HepG2 (cell line): Measurements from ENCODE around the gene POLG2. TPM values are rescaled to one million over a fixed set of nuclear protein-coding genes. Genes with fewer than 3 reads are reported as not detected.

Experiments
- ATM ChIP-seq: fragments of 450-650 bp; IDR thresholded peaks from 2 replicates; pipeline ENCODE4 v1.7.1; 2017; ENCODE audit warnings: mild to moderate bottlenecking, borderline replicate concordance
- HOXA5 ChIP-seq: sonication (generic); formaldehyde crosslinking; IDR thresholded peaks from 2 replicates; pipeline ENCODE4 v1.4.0; 2020; ENCODE audit warnings: missing genetic modification reagents
- NCOA2 ChIP-seq: sonication (generic); formaldehyde crosslinking; IDR thresholded peaks from 2 replicates; pipeline ENCODE4 v1.8.0; 2022; ENCODE audit warnings: inconsistent platforms
- SP2 ChIP-seq: sonication (generic); formaldehyde crosslinking; IDR thresholded peaks from 2 replicates; pipeline ENCODE4 v1.5.1; 2020; ENCODE audit warnings: mild to moderate bottlenecking, missing genetic modification reagents
- SSRP1 ChIP-seq: IDR thresholded peaks from 2 replicates; pipeline ENCODE4 v1.6.1; 2016; ENCODE audit warnings: control low read depth
- TGIF2 ChIP-seq: IDR thresholded peaks from 2 replicates; pipeline ENCODE4 v1.6.1; 2016; ENCODE audit warnings: control low read depth, missing compliant biosample characterization
- ZFP90 ChIP-seq: sonication (generic); formaldehyde crosslinking; IDR thresholded peaks from 2 replicates; pipeline ENCODE4 v1.8.0; 2022; ENCODE audit warnings: missing genetic modification reagents, mild to moderate bottlenecking, inconsistent platforms, borderline replicate concordance
- ZNF253 ChIP-seq: sonication (generic); formaldehyde crosslinking; IDR thresholded peaks from 2 replicates; pipeline ENCODE4 v1.8.0; 2022; ENCODE audit warnings: mild to moderate bottlenecking, missing genetic modification reagents, borderline replicate concordance
- ZNF292 ChIP-seq: sonication (generic); formaldehyde crosslinking; IDR thresholded peaks from 2 replicates; pipeline ENCODE4 v1.8.1; 2022; ENCODE audit warnings: mild to moderate bottlenecking, low read depth, missing genetic modification reagents, borderline replicate concordance
- ZNF431 ChIP-seq: sonication (generic); formaldehyde crosslinking; IDR thresholded peaks from 2 replicates; pipeline ENCODE4 v1.9.0; 2022; ENCODE audit warnings: missing genetic modification reagents, low read depth, mild to moderate bottlenecking, borderline replicate concordance
- ZNF441 ChIP-seq: sonication (generic); formaldehyde crosslinking; IDR thresholded peaks from 2 replicates; pipeline ENCODE4 v1.7.0; 2021; ENCODE audit warnings: missing genetic modification reagents, borderline replicate concordance
- ZNF460 ChIP-seq: sonication (generic); formaldehyde crosslinking; IDR thresholded peaks from 2 replicates; pipeline ENCODE4 v1.5.1; 2020; ENCODE audit warnings: missing genetic modification reagents, mild to moderate bottlenecking, borderline replicate concordance
- ZNF552 ChIP-seq: sonication (generic); formaldehyde crosslinking; IDR thresholded peaks from 2 replicates; pipeline ENCODE4 v1.9.0; 2022; ENCODE audit warnings: missing genetic modification reagents, mild to moderate bottlenecking, borderline replicate concordance
- ZNF569 ChIP-seq: sonication (generic); formaldehyde crosslinking; IDR thresholded peaks from 2 replicates; pipeline ENCODE4 v1.5.0; 2020; ENCODE audit warnings: mild to moderate bottlenecking, missing genetic modification reagents, moderate library complexity, borderline replicate concordance
- ZNF672 ChIP-seq: sonication (generic); formaldehyde crosslinking; IDR thresholded peaks from 2 replicates; pipeline ENCODE4 v1.8.1; 2022; ENCODE audit warnings: missing genetic modification reagents
- ZNF747 ChIP-seq: sonication (generic); formaldehyde crosslinking; IDR thresholded peaks from 2 replicates; pipeline ENCODE4 v1.8.1; 2023; ENCODE audit warnings: missing genetic modification reagents, mild to moderate bottlenecking, borderline replicate concordance
- polyA plus RNA-seq, 8 experiments: library from polyadenylated mRNA; depleted of rRNA in 3 of 8; stranded (reverse) in 7 of 8; unstranded in 1 of 8; fragments of >200 nt; fragmentation: Illumina TruSeq in 4 of 8; extraction: Trizol in 4 of 8; gene quantifications; 2 replicates each; pipeline versions ENCODE4 v1.2.1 to v1.2.3, GENCODE V29; 2011 to 2016; ENCODE audit warnings: low read depth in 4 of 8, missing spikeins in 1 of 8, mixed read lengths in 1 of 8; ENCODE audit not compliant: insufficient read depth in 1 of 8
- total RNA-seq, 5 experiments: library from RNA; depleted of rRNA; stranded (reverse); fragments of >200 nt; fragmentation: Illumina TruSeq; extraction: Trizol; gene quantifications; 2 replicates each; pipeline ENCODE4 v1.2.3, GENCODE V29; 2016; ENCODE audit warnings: low read depth in 1 of 5
- TF ChIP-seq, protein P1 (sequence below): sonication (generic); formaldehyde crosslinking; IDR thresholded peaks from 2 replicates; pipeline ENCODE4 v1.5.0; 2020; ENCODE audit warnings: missing genetic modification reagents
- TF ChIP-seq, protein P2 (sequence below): sonication (generic); formaldehyde crosslinking; IDR thresholded peaks from 2 replicates; pipeline ENCODE4 v1.4.0; 2020; ENCODE audit warnings: missing genetic modification reagents
- TF ChIP-seq, protein P3 (sequence below): sonication (generic); formaldehyde crosslinking; IDR thresholded peaks from 2 replicates; pipeline ENCODE4 v1.5.0; 2020; ENCODE audit warnings: missing genetic modification reagents
- TF ChIP-seq, protein P4 (sequence below): sonication (generic); formaldehyde crosslinking; conservative IDR thresholded peaks from 2 replicates; pipeline ENCODE4 v1.8.0; 2022; ENCODE audit warnings: missing genetic modification reagents
- TF ChIP-seq, protein P5 (sequence below): sonication (generic); formaldehyde crosslinking; IDR thresholded peaks from 2 replicates; pipeline ENCODE4 v1.5.1; 2020; ENCODE audit warnings: missing genetic modification reagents, mild to moderate bottlenecking, borderline replicate concordance

The POLG2 gene
- total and polyA plus RNA-seq, 2 of the 13 experiments (the other 11 are each of a cell fraction or from before 2014, with no cell fraction given), result 21.1 to 25.5 TPM

DNA sequence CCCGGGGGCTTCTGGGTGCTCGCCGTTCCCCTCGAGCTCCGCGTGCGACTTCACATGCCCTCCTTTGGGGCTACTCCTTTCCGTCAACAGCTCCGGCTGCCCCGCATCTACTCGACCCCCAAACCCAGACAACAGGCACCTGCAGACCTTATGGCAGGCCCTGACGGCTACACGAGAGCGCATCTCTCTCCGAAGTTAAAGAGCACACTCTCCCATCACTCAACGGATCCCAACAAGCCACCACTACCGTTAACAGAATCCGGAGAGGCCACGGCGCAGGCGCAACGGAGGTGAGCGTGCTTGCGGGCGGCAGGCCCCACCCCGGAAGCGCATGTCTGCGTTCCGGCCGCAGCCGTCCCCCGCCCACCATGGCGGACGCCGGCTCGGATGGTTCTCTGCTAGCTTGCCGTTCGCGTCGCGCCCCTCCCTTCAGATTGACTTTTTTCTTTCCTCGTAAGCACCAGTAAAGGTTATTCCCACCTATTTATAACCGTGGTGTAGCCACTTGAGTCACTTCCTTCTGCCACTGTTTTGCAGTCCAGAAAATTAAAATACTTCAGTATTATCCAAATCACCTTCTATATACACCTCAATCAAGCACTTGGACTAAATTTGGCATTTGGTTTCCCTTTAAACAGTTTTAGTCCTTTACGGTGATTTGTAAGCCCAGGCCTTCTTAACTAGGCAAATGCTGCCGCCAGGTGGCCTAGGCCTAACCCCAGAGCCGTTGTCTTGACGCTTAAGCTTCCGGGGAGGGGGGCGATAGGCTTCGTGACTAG, at the start of gene POLG2 (continued):
- TF ChIP-seq, protein P1, sequence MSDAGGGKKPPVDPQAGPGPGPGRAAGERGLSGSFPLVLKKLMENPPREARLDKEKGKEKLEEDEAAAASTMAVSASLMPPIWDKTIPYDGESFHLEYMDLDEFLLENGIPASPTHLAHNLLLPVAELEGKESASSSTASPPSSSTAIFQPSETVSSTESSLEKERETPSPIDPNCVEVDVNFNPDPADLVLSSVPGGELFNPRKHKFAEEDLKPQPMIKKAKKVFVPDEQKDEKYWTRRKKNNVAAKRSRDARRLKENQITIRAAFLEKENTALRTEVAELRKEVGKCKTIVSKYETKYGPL (CRISPR knock-in tag), result peak; percentile 10
- TF ChIP-seq SSRP1 (peak; percentile 99), NCOA2 (CRISPR knock-in tag) (peak; percentile 25; the same call in 1 of the 2 replicates), ZNF569 (CRISPR knock-in tag) (no peak; the same call in 1 of the 2 replicates), ZNF292 (peak; percentile 72; the same call in 1 of the 2 replicates), ZNF441 (CRISPR knock-in tag) (peak; percentile 91), SP2 (peak; percentile 70), ATM (no peak), ZNF460 (CRISPR knock-in tag) (no peak), ZFP90 (CRISPR knock-in tag) (peak; percentile 84; the same call in 1 of the 2 replicates), ZNF747 (CRISPR knock-in tag) (peak; percentile 77), ZNF253 (CRISPR knock-in tag) (peak; percentile 89), HOXA5 (CRISPR knock-in tag) (peak; percentile 84), TGIF2 (CRISPR knock-in tag) (peak; percentile 71; the same call in 1 of the 2 replicates), ZNF552 (CRISPR knock-in tag) (no peak; the same call in none of the 2 replicates), ZNF431 (peak; percentile 81; the same call in 1 of the 2 replicates), ZNF672 (CRISPR knock-in tag) (no peak)
- TF ChIP-seq, protein P2, sequence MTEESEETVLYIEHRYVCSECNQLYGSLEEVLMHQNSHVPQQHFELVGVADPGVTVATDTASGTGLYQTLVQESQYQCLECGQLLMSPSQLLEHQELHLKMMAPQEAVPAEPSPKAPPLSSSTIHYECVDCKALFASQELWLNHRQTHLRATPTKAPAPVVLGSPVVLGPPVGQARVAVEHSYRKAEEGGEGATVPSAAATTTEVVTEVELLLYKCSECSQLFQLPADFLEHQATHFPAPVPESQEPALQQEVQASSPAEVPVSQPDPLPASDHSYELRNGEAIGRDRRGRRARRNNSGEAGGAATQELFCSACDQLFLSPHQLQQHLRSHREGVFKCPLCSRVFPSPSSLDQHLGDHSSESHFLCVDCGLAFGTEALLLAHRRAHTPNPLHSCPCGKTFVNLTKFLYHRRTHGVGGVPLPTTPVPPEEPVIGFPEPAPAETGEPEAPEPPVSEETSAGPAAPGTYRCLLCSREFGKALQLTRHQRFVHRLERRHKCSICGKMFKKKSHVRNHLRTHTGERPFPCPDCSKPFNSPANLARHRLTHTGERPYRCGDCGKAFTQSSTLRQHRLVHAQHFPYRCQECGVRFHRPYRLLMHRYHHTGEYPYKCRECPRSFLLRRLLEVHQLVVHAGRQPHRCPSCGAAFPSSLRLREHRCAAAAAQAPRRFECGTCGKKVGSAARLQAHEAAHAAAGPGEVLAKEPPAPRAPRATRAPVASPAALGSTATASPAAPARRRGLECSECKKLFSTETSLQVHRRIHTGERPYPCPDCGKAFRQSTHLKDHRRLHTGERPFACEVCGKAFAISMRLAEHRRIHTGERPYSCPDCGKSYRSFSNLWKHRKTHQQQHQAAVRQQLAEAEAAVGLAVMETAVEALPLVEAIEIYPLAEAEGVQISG (CRISPR knock-in tag), result peak; percentile 83
- TF ChIP-seq, protein P3, sequence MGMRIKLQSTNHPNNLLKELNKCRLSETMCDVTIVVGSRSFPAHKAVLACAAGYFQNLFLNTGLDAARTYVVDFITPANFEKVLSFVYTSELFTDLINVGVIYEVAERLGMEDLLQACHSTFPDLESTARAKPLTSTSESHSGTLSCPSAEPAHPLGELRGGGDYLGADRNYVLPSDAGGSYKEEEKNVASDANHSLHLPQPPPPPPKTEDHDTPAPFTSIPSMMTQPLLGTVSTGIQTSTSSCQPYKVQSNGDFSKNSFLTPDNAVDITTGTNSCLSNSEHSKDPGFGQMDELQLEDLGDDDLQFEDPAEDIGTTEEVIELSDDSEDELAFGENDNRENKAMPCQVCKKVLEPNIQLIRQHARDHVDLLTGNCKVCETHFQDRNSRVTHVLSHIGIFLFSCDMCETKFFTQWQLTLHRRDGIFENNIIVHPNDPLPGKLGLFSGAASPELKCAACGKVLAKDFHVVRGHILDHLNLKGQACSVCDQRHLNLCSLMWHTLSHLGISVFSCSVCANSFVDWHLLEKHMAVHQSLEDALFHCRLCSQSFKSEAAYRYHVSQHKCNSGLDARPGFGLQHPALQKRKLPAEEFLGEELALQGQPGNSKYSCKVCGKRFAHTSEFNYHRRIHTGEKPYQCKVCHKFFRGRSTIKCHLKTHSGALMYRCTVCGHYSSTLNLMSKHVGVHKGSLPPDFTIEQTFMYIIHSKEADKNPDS (CRISPR knock-in tag), result no peak
- TF ChIP-seq, protein P4, sequence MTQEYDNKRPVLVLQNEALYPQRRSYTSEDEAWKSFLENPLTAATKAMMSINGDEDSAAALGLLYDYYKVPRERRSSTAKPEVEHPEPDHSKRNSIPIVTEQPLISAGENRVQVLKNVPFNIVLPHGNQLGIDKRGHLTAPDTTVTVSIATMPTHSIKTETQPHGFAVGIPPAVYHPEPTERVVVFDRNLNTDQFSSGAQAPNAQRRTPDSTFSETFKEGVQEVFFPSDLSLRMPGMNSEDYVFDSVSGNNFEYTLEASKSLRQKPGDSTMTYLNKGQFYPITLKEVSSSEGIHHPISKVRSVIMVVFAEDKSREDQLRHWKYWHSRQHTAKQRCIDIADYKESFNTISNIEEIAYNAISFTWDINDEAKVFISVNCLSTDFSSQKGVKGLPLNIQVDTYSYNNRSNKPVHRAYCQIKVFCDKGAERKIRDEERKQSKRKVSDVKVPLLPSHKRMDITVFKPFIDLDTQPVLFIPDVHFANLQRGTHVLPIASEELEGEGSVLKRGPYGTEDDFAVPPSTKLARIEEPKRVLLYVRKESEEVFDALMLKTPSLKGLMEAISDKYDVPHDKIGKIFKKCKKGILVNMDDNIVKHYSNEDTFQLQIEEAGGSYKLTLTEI (CRISPR knock-in tag), result no peak; the same call in 1 of the 2 replicates
- TF ChIP-seq, protein P5, sequence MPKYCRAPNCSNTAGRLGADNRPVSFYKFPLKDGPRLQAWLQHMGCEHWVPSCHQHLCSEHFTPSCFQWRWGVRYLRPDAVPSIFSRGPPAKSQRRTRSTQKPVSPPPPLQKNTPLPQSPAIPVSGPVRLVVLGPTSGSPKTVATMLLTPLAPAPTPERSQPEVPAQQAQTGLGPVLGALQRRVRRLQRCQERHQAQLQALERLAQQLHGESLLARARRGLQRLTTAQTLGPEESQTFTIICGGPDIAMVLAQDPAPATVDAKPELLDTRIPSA (CRISPR knock-in tag), result peak; percentile 87; the same call in 1 of the 2 replicates
